Gastrocnemius medialis (tissue), 4 donors: Measurements from ENCODE around the gene PRSS21.

ENCODE experiments used
- POLR2A ChIP-seq, 2 donors: fragments of 450-650 bp; IDR thresholded peaks; one replicate each; pipeline ENCODE4 v1.6.1; 2017; ENCODE audit warnings: antibody characterized with exemption in 2 of 2, mild to moderate bottlenecking in 2 of 2, moderate library complexity in 2 of 2
- TF ChIP-seq, protein P1 (sequence below), 5 experiments: fragments of 450-650 bp in 3 of 5; fragments of 200-600 bp in 2 of 5; sonication (generic) in 2 of 5; IDR thresholded peaks in 4 of 5; conservative IDR thresholded peaks in 1 of 5; 1 replicate in 4 of 5; 2 replicates in 1 of 5; pipeline ENCODE4 v1.5.1; 2016 to 2019; ENCODE audit warnings: antibody characterized with exemption in 5 of 5, mild to moderate bottlenecking in 3 of 5, moderate library complexity in 3 of 5

DNA sequence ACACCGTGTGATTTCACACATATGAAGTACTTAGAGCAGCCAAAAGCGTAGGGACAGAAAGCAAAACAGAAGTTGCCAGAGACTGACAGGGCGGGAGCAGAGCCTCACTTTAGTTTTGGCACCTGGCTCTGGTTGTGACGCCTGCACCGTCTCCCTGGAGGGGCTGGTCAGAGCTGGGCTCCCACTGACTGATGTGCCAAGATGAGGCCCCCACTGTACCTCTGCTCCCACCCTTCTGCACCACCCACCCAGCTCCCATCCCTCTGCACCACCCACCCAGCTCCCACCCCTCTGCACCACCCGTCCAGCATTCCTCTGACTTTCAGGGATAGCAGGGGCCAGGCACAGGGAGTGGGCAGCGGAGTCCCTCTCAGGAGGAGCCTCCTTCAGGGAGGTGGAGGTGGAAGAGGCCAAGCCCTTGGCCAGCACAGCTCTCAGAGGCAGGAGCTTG is 3.2 kb upstream of the PRSS21 start:
- TF ChIP-seq, protein P1, sequence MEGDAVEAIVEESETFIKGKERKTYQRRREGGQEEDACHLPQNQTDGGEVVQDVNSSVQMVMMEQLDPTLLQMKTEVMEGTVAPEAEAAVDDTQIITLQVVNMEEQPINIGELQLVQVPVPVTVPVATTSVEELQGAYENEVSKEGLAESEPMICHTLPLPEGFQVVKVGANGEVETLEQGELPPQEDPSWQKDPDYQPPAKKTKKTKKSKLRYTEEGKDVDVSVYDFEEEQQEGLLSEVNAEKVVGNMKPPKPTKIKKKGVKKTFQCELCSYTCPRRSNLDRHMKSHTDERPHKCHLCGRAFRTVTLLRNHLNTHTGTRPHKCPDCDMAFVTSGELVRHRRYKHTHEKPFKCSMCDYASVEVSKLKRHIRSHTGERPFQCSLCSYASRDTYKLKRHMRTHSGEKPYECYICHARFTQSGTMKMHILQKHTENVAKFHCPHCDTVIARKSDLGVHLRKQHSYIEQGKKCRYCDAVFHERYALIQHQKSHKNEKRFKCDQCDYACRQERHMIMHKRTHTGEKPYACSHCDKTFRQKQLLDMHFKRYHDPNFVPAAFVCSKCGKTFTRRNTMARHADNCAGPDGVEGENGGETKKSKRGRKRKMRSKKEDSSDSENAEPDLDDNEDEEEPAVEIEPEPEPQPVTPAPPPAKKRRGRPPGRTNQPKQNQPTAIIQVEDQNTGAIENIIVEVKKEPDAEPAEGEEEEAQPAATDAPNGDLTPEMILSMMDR (IDR thresholded peaks at IDR 0.05 in 4 of 5, conservative IDR thresholded peaks at IDR 0.05 in 1 of 5): no peak
- TF ChIP-seq POLR2A (IDR thresholded peaks at IDR 0.05): no peak
